Measurements from ENCODE around the gene OLIG1.

The OLIG1 gene

DNA sequence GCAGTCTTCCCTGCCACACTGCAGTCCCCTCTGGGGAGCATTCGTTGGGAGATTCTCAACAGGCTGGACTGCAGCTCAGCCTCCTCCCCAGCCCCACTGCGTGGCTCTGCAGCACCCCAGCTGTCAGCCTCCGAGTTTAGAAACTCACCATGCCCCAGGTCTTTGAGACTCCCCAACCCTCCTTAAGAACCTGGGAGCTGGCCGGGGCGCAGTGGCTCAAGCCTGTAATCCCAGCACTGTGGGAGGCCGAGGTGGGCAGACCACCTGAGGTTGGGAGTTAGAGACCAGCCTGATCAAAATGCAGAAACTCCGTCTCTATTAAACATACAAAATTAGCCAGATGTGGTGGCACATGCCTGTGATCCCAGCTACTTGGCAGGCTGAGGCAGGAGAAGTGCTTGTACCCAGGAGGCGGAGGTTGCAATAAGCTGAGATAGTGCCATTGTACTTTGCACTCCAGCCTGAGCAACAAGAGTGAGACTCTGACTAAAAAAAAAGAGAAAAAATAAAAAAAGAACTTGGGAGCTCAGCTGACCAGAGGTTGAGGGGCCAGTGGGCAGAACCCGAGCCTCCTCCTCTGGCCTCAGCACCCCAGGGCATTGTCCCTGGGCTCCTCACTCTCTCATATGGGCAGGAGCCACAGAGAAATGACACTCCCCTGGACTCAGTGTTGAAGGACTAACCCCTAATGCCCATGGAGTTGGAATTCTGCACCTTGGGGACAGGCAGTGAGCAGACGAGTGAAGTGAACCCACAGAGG, 38.6 kb upstream of the OLIG1 start:
- DNase-seq = no peak

DNA sequence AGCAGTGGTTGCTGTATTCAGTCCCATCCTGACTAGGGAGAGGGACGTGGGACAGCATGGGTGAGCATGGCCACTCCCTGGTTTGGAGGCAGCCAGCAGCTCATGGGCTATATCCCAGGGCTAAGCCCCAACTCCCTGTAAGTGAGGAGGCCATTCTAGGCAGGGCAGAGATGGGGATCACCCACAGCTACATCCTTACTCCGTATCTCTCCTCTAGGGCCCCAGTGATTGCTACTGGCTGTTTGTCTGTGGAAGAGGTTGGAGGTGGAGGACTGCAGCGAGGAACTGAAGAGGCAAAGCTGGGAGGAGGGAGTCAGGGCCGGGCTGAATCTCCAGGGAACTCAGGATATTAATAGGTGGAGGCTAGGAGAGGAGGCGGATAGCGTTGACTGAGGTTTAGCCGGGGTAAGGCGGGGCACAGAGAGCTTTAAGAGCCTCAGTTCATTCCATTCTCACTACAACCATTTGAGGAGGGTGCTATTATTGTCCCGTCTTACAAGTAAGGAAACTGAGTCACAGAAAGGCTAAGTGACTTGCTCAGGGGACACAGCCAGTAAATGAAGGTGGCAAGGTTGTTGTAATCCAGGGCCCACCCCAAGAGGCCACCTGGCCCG, 37.4 kb upstream of the OLIG1 start:
- DNase-seq = no peak

DNA sequence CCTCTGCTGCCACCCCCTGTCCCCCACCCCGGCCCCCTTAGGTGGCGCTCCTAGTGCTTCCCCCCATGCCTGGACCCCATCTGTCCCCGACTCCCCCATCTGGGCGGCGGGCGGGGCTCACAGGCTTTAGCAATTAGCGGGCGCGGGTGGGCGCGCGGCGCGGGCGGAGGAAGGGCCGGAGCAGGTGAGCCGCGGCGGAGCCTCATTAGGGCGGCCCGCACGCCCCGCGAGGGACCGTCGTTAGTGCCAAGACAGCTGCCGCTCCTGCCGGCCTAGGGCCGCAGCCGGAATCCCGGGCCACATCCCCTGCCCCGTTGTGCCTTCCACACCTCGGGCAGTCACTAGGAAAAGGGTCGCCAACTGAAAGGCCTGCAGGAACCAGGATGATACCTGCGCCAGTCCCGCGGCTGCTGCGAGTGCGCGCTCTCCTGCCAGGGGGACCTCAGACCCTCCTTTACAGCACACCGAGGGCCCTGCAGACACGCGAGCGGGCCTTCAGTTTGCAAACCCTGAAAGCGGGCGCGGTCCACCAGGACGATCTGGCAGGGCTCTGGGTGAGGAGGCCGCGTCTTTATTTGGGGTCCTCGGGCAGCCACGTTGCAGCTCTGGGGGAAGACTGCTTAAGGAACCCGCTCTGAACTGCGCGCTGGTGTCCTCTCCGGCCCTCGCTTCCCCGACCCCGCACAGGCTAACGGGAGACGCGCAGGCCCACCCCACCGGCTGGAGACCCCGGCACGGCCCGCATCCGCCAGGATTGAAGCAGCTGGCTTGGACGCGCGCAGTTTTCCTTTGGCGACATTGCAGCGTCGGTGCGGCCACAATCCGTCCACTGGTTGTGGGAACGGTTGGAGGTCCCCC, 36.6 kb upstream of the OLIG1 start:
- peak; percentile 26 for DNase-seq

DNA sequence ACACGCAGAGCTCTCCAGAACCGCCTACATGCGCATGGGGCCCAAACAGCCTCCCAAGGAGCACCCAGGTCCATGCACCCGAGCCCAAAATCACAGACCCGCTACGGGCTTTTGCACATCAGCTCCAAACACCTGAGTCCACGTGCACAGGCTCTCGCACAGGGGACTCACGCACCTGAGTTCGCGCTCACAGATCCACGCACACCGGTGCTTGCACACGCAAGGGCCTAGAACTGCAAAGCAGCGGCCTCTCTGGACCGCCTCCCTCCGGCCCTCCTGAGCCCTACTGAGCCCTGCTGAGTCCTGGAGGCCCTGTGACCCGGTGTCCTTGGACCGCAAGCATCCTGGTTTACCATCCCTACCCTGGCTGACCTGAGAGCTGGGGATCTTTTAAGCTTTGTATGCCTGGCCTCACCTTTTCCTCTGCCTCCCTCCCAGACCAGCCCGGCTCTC, 36.0 kb upstream of the OLIG1 start:
- DNase-seq = no peak

DNA sequence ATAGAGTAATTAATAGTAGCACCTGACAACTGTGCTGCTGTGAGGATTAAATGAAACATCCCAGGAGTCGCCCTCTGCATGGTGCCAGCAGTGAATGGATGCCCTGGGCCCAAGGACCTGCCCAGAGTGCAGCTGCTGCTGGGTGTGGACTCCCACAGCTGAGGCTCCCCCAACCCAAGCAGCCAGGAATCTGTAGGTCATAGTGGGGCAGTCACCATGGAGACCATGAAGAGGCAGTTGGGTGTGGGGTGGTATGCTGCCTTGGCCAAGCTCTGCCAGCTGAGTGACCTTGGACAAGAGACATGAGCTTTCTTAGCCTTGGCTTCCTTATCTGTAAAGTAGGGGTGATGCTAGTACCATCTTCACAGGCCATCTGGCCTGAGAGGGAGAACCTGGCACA, 34.8 kb upstream of the OLIG1 start:
- DNase-seq = no peak

DNA sequence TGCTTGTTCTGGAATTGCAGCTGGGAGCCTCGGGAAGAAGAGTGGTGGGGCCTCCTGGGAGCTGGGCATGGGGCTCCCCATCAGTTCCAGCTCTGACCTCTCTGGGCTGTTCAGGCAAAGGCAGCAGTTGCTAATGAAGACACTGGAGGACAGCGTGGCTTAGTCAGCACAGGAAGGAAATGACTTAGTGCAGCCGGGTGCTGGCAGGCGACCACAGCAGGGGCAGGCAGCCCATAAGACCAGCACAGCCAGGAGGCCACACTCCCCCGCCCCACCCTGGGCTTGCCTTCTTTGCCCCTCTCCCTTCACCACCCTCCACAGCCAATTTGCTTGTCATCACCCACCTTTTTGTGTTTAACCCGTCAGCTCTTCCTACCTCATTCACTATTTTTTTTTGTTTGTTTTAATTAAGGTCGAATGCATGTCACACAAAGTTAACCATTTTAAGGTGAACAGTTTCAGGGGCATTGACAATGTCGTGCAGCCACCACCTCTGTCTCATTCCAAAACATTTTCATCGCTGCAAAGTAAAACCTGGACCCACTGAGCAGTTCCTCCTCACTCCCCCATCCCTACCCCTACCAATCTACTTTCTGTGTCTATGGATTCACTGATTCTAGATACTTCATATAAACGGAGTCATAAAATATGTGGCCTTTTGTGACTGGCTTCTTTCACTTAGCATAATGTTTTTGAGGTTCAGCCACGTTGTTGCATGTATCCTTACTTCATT, 33.3 kb upstream of the OLIG1 start:
- no peak for DNase-seq

DNA sequence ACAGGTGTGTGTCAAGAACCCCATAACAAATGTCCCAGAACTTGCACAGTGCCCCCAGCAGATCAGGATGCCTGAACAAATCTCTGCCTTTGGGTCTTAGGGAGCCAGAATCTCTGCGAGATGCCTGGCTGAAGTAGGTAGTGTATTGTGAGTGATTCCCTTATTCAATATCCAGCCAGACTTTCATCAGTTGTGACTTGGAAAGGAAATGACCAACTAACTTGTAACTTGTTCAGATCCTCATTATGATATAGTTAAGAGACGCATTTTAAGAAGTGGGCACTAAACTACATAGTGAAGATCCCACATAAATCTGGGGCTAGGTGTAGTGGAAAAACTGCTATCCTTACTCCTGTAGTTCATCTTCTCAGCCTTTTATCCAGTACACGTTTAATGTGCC, 32.4 kb upstream of the OLIG1 start:
- no peak for DNase-seq

DNA sequence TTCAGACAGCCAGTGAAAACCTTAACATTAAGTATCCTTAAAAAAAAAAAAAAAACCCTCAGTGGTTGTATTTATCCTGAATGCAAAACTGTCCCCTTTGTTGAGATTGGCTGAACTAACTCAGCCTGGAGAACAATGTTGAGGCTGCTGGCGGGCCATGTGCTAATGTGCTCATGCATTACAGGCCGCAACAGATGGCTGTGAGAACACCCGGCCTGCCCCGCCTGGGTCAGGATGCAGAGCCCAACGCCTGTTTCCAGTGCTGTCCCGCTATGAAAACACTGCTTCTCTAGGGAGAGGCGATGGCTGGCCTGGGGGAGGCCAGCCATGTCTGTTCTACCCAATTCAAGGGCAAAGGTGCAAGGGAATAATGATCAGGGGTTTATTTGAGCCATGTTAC, 30.4 kb upstream of the OLIG1 start:
- no peak for DNase-seq

DNA sequence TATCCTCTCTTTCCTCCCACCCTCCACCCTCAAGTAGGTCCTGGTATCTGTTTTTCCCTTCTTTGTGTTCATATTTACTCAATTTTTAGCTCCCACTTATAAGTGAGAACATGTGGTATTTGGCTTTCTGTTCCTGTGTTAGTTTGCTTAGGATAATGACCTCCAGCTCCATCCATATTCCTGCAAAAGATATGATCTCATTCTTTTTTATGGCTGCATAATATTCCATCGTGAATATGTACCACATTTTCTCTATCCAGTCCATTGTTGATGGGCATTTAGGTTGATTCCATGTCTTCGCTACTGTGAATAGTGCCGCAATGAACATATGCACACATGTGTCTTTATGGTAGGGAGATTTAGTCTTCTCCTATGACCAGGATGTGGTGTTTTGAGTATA, 29.7 kb upstream of the OLIG1 start:
- DNase-seq = no peak

DNA sequence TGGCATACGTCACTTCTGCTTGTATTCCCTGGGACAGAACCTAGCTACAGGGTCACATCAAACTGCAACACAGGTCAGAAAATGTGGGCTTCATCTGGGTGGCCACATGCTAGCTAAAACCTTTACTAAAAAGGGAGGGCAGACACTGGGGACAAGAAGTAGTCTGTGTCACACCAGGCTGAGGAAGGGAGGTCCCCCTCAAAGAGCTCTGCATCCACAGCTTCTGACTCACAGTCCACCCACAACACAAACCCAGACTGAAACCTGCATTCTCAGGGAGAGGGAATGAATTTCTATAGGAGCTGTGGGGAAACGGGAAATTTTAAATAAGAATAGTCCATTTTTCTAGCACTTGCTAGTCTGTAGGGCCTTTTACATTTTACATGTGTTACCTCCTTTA, 28.0 kb upstream of the OLIG1 start:
- DNase-seq = no peak

DNA sequence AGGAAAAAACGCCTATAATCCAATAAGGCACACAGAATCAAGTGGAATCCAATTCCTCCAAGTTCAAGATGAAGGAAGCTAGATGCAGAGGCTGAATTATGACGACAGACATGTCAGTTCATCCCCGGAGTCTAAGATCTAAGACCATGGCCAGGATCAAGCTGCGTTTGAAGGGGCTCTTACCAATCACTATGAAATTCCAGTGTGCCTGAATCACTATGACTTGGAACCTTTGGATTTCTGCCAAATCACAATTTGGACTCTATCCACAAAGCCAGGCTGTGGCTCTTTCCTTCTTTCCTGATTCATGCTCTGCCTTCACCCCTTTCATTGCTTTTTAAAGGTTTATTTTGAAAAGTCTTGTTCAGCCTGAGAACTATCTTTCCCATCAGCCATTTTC, 27.1 kb upstream of the OLIG1 start:
- DNase-seq = no peak

DNA sequence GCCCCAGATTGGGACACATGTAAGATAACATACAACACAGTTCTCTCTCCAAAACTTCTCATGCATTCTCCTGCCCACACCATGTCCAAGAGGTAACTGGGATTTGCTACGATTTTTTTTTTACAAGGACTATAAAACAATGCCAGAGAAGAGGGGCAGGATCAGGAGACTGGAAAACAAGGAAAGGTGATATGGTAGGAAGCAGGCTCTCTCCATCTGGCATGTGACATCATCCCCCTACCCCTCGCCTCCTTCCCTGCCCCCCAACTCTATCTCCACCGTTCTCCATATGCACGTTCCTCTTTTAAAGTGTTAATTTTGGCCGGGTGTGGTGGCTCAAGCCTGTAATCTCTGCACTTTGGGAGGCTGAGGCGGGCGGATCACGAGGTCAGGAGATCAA, 23.5 kb upstream of the OLIG1 start:
- DNase-seq = no peak

DNA sequence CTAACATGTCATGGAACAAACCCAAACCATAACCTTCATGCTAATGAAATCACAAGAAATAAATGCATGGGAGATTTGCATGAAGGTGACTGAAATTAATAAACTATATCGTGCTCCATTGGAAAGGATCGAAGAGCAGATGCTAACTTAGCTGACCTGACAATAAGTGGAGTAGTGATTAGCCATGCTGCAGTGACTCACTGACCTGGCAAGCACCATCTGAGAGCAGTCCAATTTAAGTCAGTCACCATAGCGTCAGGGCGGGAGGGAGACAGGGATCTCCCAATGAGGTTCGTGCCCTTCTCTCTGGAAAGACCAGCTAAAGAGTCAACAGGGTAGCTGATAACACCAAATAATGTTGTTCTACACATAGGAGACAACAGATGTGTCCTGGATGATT, 22.7 kb upstream of the OLIG1 start:
- no peak for DNase-seq

DNA sequence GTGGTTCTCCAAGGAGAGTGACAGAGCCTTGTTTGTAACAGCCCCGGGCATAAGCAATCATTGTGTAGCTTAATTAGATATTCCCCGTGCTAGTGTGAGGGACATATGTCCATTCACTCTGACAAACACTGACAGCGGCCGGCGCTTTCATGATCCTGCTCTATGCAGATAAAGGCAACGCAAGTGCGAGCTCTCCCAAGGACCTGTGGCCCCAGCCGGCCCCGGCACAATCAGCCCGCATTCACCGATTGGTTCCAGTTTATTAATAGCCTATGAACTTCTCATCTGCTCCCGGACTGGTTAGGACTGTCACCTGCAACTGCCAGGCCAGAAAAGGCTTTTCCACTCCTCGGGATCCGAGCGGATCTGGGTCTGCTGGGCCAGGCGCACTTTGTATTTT, 18.0 kb upstream of the OLIG1 start:
- no peak for DNase-seq

DNA sequence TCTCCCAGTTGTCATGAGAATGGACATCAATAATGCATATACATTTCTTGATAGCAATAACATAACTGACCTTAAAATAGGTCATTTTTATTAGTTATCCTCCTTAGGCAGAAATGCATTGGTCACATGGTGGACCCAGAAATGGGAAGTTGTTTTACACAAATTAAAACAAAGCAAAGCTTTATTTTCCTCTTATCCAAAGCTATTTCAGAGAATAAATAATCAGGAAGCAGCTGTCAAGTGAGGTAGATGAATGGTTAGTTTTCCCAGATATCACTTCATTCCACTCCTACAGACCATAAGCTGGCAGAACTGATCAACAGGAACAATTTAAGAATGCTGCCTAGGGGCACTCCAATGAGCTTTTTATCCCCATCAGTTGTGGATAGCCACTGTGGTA, 16.0 kb upstream of the OLIG1 start:
- DNase-seq = no peak

DNA sequence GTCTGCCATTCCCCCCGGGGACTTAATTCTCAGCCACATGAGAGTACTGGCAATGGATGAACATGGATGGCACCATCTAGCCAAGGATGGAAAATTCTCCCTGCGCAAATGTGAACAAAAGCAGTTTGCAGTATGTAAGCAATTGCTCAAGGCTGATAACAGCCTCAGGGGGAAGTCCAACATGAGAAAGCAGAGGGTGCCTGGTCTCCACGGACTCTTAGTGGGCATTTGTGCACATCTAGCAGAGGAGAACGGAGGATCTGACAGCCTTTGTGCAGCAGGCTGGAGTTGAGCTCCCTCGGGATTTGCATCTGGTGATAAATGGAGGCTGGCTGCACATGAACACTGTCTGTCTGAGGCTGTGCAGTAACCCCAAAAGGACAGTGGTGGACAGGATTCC, 13.9 kb upstream of the OLIG1 start:
- DNase-seq = no peak

DNA sequence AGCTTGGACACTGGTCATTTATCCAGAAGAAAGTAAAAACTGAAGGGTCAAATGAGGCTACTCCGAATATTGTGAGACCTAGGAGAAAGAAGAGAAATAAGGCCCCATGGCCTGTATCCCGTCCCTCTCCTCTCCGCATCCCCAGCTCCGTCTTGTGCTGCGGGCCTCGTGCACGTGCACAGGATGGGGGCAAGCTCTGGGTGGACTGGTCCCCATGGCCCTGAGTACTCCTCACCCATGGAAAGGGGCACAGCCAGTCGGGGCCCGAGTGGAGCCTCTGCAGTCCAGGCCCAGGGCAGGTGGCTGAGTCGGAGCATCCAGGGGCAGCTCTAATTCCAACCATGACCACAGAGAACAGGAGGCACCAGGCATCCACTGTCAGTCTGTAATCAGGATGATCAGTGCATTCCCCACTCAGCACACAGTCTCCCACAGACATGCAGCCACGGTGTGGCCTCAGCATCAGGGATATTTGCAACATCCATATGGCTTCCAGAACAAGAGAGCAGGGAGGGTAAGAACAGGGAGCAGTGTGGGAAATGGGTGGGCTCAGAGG, 12.5 kb upstream of the OLIG1 start:
- DNase-seq = no peak

DNA sequence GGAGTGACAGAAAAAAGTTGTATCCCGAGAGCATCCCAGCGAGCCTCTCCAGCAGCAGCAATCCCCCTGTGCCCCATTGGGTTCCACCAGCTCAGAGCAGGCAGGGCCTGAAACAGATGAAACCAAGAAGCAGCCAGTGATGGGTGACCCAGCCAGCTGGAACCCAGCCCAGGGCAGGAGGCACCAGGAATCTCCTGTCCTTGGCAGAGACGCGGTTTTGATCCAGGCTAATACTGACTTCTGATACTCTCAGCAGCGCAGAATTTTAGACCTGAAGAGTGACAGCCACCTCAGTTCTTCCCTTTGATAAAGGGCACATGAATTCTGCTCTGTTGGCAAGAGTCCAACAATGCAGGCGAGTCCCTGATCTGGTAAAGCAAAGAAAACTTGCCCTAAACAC, 11.4 kb upstream of the OLIG1 start:
- no peak for DNase-seq

DNA sequence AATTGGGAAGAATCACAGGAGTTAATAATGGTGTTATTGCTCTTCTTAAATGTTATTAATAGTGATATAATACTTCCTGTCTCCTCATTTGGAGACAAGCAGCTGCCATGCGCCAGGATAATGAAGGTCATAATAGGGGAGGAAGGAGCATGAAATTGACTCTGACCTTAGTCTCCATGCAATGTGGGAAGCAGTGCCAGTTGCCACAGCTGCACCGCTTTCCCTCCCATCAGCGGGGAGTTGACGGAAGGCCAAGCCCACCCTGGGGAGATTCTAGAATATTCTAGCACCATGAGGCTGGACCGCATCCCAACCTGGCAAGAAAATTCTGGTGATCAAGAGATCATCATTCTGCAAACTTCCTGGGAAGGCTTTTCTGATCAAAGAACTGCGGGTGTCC, 11.0 kb upstream of the OLIG1 start:
- no peak for DNase-seq

DNA sequence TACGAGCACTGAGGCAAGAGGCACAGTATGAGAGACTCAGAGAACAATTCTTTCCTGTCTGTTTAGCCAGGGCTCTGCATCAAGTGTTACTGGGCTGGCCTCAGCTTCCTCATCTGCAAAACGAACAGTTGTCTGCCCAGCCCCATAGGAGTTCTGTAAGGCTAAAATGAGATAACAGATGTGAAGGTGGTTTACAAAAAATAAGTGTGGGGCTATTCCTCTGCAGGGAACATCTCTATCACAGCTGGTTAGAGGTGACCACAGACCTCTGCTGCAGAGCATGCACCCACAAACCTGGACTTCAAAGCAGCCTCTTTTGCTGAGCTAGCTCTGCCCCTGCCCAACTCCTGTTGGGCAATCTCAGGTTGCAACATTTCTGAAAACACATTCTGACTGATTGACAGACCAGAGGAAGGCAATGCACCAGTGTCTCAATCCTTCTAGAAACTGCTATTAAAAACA, 10.5 kb upstream of the OLIG1 start:
- DNase-seq = no peak

DNA sequence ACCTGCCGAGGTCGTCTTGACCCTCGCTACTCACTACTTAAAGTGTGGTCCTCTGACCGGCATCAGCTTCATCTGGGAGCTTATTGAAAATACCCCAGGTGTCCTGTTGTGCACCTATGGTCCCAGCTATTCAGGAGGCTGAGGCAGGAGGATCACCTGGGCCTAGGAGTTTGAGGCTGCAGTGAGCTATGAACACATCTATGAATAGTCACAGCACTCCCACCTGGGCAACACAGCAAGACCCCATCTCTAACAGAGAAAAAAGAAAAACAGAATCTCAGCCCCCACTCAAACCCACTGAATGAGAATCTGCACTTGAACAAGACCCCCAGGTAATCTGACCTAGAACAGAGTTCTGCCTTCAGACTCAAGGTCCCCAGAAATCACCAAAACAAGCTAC, 8.7 kb upstream of the OLIG1 start:
- no peak for DNase-seq

DNA sequence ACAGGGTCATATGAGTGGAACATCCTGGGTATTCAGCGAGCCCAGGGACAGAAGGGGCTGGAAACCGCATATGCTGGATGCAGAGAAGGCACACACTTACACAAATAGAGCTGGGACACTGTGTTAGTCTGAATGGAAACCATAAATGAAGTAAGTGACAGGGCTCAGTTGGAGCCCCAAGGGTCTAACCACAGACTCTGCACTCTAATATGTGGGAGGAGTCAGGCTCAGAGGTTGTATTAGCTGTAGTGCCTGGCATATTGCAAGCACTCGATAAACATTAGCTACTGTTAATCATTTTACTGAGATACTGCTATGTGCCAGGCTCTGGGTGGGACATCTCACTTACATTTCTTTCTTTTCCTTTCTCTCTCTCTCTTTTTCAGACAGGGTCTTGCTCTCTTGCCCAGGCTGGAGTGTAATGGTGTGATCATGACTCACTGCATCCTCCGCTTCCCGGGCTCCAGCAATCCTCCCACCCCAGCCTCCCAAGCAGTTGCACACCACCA, 6.5 kb upstream of the OLIG1 start:
- DNase-seq = no peak
